ENCODE data around the gene MXD1.

DNA sequence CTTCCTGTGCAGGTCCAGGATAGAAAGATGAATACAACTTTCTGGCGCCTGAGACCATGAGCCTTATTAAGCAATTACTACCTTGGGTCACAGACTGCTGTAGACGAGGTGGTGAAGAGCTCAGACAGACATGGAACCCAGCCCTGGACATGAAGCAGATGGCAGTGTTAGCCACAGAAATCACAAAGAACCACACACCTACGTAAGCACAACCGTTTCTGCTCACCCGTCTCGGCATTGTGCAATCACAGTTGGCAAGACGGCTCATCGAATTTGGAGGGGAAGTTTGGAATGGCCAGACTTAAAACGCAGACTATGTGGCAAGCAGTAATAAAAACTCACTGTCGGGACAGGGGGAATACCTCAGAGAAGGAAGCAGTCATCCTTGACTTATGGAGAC is 70.8 kb downstream of the MXD1 start:
- TF ChIP-seq EZH2 (IDR thresholded peaks at IDR 0.05; ENCODE audit: borderline replicate concordance, insufficient read depth, low read depth, low read length, poor library complexity, severe bottlenecking), result no peak
- TF ChIP-seq, protein P1, sequence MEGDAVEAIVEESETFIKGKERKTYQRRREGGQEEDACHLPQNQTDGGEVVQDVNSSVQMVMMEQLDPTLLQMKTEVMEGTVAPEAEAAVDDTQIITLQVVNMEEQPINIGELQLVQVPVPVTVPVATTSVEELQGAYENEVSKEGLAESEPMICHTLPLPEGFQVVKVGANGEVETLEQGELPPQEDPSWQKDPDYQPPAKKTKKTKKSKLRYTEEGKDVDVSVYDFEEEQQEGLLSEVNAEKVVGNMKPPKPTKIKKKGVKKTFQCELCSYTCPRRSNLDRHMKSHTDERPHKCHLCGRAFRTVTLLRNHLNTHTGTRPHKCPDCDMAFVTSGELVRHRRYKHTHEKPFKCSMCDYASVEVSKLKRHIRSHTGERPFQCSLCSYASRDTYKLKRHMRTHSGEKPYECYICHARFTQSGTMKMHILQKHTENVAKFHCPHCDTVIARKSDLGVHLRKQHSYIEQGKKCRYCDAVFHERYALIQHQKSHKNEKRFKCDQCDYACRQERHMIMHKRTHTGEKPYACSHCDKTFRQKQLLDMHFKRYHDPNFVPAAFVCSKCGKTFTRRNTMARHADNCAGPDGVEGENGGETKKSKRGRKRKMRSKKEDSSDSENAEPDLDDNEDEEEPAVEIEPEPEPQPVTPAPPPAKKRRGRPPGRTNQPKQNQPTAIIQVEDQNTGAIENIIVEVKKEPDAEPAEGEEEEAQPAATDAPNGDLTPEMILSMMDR (IDR thresholded peaks at IDR 0.05), result no peak
